ENCODE results near the gene ZNF540.
A peak's percentile ranks its signal among the peaks of the same experiment; 100 is the strongest.
"Not testable (repeated sequence)": the region's sequence is repeated elsewhere in the genome, so short reads cannot be mapped to it uniquely, and the experiment has no call there.

Gene ZNF540

DNA sequence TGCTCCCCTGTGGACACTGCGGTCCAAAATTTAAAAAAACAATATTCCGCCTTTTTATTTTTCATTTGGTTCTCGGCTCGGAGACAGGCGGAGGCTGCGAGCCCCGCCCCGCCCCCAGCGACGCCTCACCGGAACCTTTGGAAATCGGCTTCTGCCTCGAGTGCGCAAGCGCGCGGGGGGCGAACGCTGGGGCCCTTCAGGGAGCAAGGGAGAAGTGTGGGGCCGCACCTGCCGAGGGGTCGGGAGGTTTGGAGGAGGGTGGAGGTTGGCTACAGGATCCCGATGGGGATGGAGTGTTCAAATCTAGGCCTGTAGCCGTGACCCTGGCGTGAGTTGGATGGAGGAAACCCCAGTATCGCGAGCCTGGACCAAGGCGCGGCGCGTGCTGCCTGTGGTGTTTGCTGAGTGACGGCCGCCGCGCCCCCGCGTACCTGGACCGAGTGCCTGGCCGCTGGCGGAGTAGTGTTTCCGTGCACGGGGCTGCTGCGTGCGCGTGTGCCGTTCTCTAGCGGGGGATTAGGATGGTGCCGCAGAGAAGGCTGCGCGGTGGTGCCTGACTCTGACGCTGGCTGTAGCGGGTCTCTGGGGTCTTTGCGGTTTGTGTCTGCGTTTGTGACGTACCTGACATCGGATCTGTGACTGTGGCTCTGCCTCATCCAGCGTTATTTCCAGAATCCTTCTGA is 61.2 kb downstream of the ZNF540 start:
- TF ChIP-seq, protein P1, sequence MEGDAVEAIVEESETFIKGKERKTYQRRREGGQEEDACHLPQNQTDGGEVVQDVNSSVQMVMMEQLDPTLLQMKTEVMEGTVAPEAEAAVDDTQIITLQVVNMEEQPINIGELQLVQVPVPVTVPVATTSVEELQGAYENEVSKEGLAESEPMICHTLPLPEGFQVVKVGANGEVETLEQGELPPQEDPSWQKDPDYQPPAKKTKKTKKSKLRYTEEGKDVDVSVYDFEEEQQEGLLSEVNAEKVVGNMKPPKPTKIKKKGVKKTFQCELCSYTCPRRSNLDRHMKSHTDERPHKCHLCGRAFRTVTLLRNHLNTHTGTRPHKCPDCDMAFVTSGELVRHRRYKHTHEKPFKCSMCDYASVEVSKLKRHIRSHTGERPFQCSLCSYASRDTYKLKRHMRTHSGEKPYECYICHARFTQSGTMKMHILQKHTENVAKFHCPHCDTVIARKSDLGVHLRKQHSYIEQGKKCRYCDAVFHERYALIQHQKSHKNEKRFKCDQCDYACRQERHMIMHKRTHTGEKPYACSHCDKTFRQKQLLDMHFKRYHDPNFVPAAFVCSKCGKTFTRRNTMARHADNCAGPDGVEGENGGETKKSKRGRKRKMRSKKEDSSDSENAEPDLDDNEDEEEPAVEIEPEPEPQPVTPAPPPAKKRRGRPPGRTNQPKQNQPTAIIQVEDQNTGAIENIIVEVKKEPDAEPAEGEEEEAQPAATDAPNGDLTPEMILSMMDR (IDR thresholded peaks at IDR 0.05; ENCODE audit: poor library complexity, severe bottlenecking) = no peak
- Histone ChIP-seq H3K27me3 (ENCODE audit: insufficient read depth, poor library complexity, severe bottlenecking) (no peaks in the 10 kb centered on the region), H3K4me1 (ENCODE audit: insufficient read depth, poor library complexity, severe bottlenecking) (peaks cover 12% of the 10 kb centered on the region), H3K27ac (ENCODE audit: poor library complexity, severe bottlenecking) (peak overlapping the region; percentile 70), H3K4me3 (ENCODE audit: severe bottlenecking) (peak overlapping the region; percentile 55), H3K36me3 (ENCODE audit: low read depth) (peaks cover 8% of the 10 kb centered on the region), H3K9me3 (ENCODE audit: severe bottlenecking) (peaks cover 6% of the 10 kb centered on the region)
- ATAC-seq (ENCODE audit: low read depth) (peak; percentile 76), DNase-seq (ENCODE audit: low spot score) (peak; percentile 86)

DNA sequence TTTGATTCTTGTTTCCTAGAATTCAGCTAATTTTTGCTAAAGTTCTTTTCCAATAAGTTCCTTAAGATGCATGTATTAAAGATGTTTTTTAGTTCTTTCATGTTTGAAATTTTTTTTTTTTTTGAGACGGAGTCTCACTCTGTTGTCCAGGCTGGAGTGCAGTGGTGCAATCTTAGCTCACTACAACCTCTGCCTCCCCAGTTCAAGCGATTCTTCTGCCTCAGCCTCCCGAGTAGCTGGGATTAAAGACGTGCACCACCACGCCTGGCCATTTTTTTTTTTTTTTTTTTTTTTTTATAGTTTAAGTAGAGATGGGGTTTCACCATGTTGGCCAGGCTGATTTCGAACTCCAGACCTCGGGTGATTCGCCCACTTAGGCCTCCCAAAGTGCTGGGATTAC is 62.5 kb downstream of the ZNF540 start:
- ATAC-seq (ENCODE audit: low read depth); H3K27ac ChIP-seq (ENCODE audit: poor library complexity, severe bottlenecking); H3K9me3 ChIP-seq (ENCODE audit: severe bottlenecking); DNase-seq (ENCODE audit: low spot score); H3K36me3 ChIP-seq (ENCODE audit: low read depth); H3K4me3 ChIP-seq (ENCODE audit: severe bottlenecking); H3K27me3 ChIP-seq (ENCODE audit: insufficient read depth, poor library complexity, severe bottlenecking): not testable (repeated sequence)
- peaks cover 12% of the 10 kb centered on the region for H3K4me1 ChIP-seq (ENCODE audit: insufficient read depth, poor library complexity, severe bottlenecking)

Data from RWPE2 (cell line).